HEK293 (cell line): ENCODE data around the gene SDE2.

Experiments
- CTCF ChIA-PET: fragments of 350-600 bp; formaldehyde crosslinking; extraction: SDS; loops from one replicate; lab custom pipeline; 2021; ENCODE audit warnings: antibody characterized with exemption; lab: Yijun Ruan, JAX
- POLR2A ChIA-PET: fragments of 300-600 bp; formaldehyde crosslinking; extraction: SDS; loops from one replicate; lab custom pipeline; 2020; ENCODE audit warnings: antibody characterized with exemption, inconsistent platforms; lab: Yijun Ruan, JAX
- H3K27ac ChIP-seq: fragments of 200-500 bp; sonication (Bioruptor generic); 2 replicates; pipeline ENCODE4 v1.5.1; 2014; ENCODE audit warnings: low read depth, low read length, control low read depth, inconsistent platforms; ENCODE audit errors: extremely low read depth
- H3K36me3 ChIP-seq, 2 experiments: fragments of 200-500 bp in 1 of 2; sonication (Bioruptor generic) in 1 of 2; 1 replicate in 1 of 2; 2 replicates in 1 of 2; pipeline ENCODE4 v1.5.1; 2014 to 2017; ENCODE audit warnings: inconsistent platforms in 2 of 2, low read length in 2 of 2; ENCODE audit not compliant: control insufficient read depth in 2 of 2, insufficient read depth in 1 of 2
- H3K4me1 ChIP-seq: fragments of 200-500 bp; sonication (Bioruptor generic); 2 replicates; pipeline ENCODE4 v1.5.1; 2014; ENCODE audit warnings: mild to moderate bottlenecking, low read length, inconsistent platforms; ENCODE audit not compliant: control insufficient read depth, insufficient read depth
- H3K4me3 ChIP-seq: 2 replicates; pipeline ENCODE4 v1.5.1; 2011; ENCODE audit warnings: low read depth, mild to moderate bottlenecking, control low read depth, low read length, moderate library complexity
- H3K9me3 ChIP-seq: fragments of 200-500 bp; sonication (Bioruptor generic); 2 replicates; pipeline ENCODE4 v1.5.1; 2014; ENCODE audit warnings: low read depth, low read length, inconsistent platforms; ENCODE audit not compliant: control insufficient read depth, insufficient read depth
- BCL11B ChIP-seq: fragments of 450-650 bp; formaldehyde crosslinking; IDR thresholded peaks from 2 replicates; pipeline ENCODE4 v1.5.1; 2016; ENCODE audit warnings: low read depth, missing biosample characterization, missing genetic modification characterization
- EGR2 ChIP-seq: fragments of 450-650 bp; formaldehyde crosslinking; IDR thresholded peaks from 2 replicates; pipeline ENCODE4 v1.5.1; 2016; ENCODE audit warnings: low read depth, missing biosample characterization, missing genetic modification characterization
- GLI4 ChIP-seq: fragments of 450-650 bp; formaldehyde crosslinking; IDR thresholded peaks from 2 replicates; pipeline ENCODE4 v1.5.1; 2016; ENCODE audit warnings: missing biosample characterization, missing genetic modification characterization
- GLIS2 ChIP-seq: fragments of 450-650 bp; formaldehyde crosslinking; IDR thresholded peaks from 2 replicates; pipeline ENCODE4 v1.5.1; 2016; ENCODE audit warnings: missing biosample characterization, missing genetic modification characterization
- KLF1 ChIP-seq: fragments of 450-650 bp; formaldehyde crosslinking; IDR thresholded peaks from 2 replicates; pipeline ENCODE4 v1.5.1; 2016; ENCODE audit warnings: missing biosample characterization, missing genetic modification characterization
- KLF8 ChIP-seq: fragments of 450-650 bp; formaldehyde crosslinking; IDR thresholded peaks from 2 replicates; pipeline ENCODE4 v1.5.1; 2016; ENCODE audit warnings: missing biosample characterization, missing genetic modification characterization
- SCRT1 ChIP-seq: fragments of 450-650 bp; formaldehyde crosslinking; IDR thresholded peaks from 2 replicates; pipeline ENCODE4 v1.5.1; 2016; ENCODE audit warnings: missing biosample characterization, missing genetic modification characterization, borderline replicate concordance
- SETDB1 ChIP-seq: IDR thresholded peaks from one replicate; pipeline ENCODE4 v1.6.1; 2017; ENCODE audit warnings: mild to moderate bottlenecking, low read length, moderate library complexity, mixed read lengths; ENCODE audit not compliant: insufficient read length
- ZBTB8A ChIP-seq: fragments of 450-650 bp; formaldehyde crosslinking; IDR thresholded peaks from 2 replicates; pipeline ENCODE4 v1.5.1; 2016; ENCODE audit warnings: missing biosample characterization, missing genetic modification characterization
- ZNF140 ChIP-seq: fragments of 450-650 bp; formaldehyde crosslinking; IDR thresholded peaks from 2 replicates; pipeline ENCODE4 v1.5.1; 2016; ENCODE audit warnings: missing biosample characterization, missing genetic modification characterization
- ZNF221 ChIP-seq: fragments of 450-650 bp; formaldehyde crosslinking; IDR thresholded peaks from 2 replicates; pipeline ENCODE4 v1.5.1; 2017; ENCODE audit warnings: missing biosample characterization, missing genetic modification characterization, borderline replicate concordance
- ZNF324 ChIP-seq: fragments of 450-650 bp; formaldehyde crosslinking; IDR thresholded peaks from 2 replicates; pipeline ENCODE4 v1.5.1; 2016; ENCODE audit warnings: missing biosample characterization, missing genetic modification characterization
- ZNF366 ChIP-seq: fragments of 450-650 bp; formaldehyde crosslinking; conservative IDR thresholded peaks from 2 replicates; pipeline ENCODE4 v1.5.1; 2016; ENCODE audit warnings: missing biosample characterization, missing genetic modification characterization
- ZNF423 ChIP-seq: fragments of 450-650 bp; formaldehyde crosslinking; IDR thresholded peaks from 2 replicates; pipeline ENCODE4 v1.5.1; 2016; ENCODE audit warnings: missing biosample characterization, missing genetic modification characterization
- ZNF561 ChIP-seq: fragments of 450-650 bp; IDR thresholded peaks from 2 replicates; pipeline ENCODE4 v1.5.1; 2018; ENCODE audit warnings: missing biosample characterization, missing genetic modification characterization, borderline replicate concordance
- ZNF776 ChIP-seq: fragments of 450-650 bp; formaldehyde crosslinking; IDR thresholded peaks from 2 replicates; pipeline ENCODE4 v1.5.0; 2017; ENCODE audit warnings: missing biosample characterization, missing genetic modification characterization, borderline replicate concordance
- ZNF785 ChIP-seq: fragments of 450-650 bp; formaldehyde crosslinking; IDR thresholded peaks from 2 replicates; pipeline ENCODE4 v1.5.1; 2016; ENCODE audit warnings: missing biosample characterization, missing genetic modification characterization
- ZNF791 ChIP-seq: fragments of 450-650 bp; formaldehyde crosslinking; IDR thresholded peaks from 2 replicates; pipeline ENCODE4 v1.5.1; 2016; ENCODE audit warnings: missing biosample characterization, missing genetic modification characterization
- ZNF837 ChIP-seq: fragments of 450-650 bp; formaldehyde crosslinking; IDR thresholded peaks from 2 replicates; pipeline ENCODE4 v1.5.1; 2016; ENCODE audit warnings: missing biosample characterization, missing genetic modification characterization
- ZXDB ChIP-seq: fragments of 450-650 bp; formaldehyde crosslinking; IDR thresholded peaks from 2 replicates; pipeline ENCODE4 v1.5.1; 2016; ENCODE audit warnings: missing biosample characterization, missing genetic modification characterization
- TF ChIP-seq, protein P1 (sequence below): fragments of 450-650 bp; IDR thresholded peaks from 2 replicates; pipeline ENCODE4 v1.5.1; 2018; ENCODE audit warnings: missing biosample characterization, mild to moderate bottlenecking, missing genetic modification characterization
- TF ChIP-seq, protein P2 (sequence below): fragments of 450-650 bp; formaldehyde crosslinking; IDR thresholded peaks from 2 replicates; pipeline ENCODE4 v1.5.1; 2016; ENCODE audit warnings: missing biosample characterization, missing genetic modification characterization
- TF ChIP-seq, protein P3 (sequence below): fragments of 450-650 bp; formaldehyde crosslinking; IDR thresholded peaks from 2 replicates; pipeline ENCODE4 v1.5.1; 2016; ENCODE audit warnings: missing biosample characterization, missing genetic modification characterization
- TF ChIP-seq, protein P4 (sequence below): fragments of 450-650 bp; formaldehyde crosslinking; IDR thresholded peaks from 2 replicates; pipeline ENCODE4 v1.5.1; 2016; ENCODE audit warnings: missing biosample characterization, missing genetic modification characterization

The SDE2 gene

DNA sequence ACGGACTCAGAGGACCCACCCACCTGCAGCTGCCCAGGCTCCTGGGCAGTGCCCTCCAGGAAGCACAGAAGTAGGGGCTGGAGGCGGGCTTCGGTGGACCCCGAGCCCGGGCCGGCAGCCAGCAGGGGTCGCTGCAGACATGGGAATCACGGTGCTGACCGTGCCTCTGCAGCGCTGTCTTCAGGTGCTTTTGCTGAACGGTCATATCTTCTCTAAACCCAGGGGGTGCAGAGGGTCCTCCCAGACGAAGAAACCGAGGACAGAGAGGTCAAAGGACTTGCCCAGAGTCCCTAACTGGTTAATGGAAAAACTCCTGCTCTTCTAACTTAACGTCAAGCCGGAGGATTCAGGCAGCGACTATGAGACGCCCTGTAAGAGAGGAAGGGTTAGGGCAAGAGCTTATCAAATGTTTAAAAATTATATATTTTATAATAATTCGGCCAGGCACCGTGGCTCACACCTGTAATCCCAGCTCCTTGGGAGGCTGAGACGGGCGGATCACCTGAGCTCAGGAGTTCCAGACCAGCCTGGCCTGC lies 36.6 kb downstream of the SDE2 start (continued):
- TF ChIP-seq KLF8 (tag by site-specific recombination) (peak; percentile 47; the same call in 1 of the 2 replicates), ZXDB (tag by site-specific recombination) (0 out of 2 replicates have a peak, but pooled peaks have one; percentile 31), ZNF776 (tag by site-specific recombination) (no peak), SCRT1 (peak; percentile 59; the same call in 1 of the 2 replicates), BCL11B (0 out of 2 replicates have a peak, but pooled peaks have one; percentile 55), GLIS2 (tag by site-specific recombination) (peak; percentile 9; the same call in 1 of the 2 replicates), ZNF324 (tag by site-specific recombination) (0 out of 2 replicates have a peak, but pooled peaks have one; percentile 21), EGR2 (0 out of 2 replicates have a peak, but pooled peaks have one; percentile 11), ZNF561 (peak; percentile 92; the same call in 1 of the 2 replicates), ZBTB8A (tag by site-specific recombination) (peak; percentile 60), ZNF423 (tag by site-specific recombination) (0 out of 2 replicates have a peak, but pooled peaks have one; percentile 23), KLF1 (no peak), ZNF221 (tag by site-specific recombination) (no peak), ZNF785 (tag by site-specific recombination) (peak; percentile 88)
- TF ChIP-seq, protein P1, sequence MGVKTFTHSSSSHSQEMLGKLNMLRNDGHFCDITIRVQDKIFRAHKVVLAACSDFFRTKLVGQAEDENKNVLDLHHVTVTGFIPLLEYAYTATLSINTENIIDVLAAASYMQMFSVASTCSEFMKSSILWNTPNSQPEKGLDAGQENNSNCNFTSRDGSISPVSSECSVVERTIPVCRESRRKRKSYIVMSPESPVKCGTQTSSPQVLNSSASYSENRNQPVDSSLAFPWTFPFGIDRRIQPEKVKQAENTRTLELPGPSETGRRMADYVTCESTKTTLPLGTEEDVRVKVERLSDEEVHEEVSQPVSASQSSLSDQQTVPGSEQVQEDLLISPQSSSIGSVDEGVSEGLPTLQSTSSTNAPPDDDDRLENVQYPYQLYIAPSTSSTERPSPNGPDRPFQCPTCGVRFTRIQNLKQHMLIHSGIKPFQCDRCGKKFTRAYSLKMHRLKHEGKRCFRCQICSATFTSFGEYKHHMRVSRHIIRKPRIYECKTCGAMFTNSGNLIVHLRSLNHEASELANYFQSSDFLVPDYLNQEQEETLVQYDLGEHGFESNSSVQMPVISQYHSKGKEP (tag by site-specific recombination), result no peak
- TF ChIP-seq, protein P2, sequence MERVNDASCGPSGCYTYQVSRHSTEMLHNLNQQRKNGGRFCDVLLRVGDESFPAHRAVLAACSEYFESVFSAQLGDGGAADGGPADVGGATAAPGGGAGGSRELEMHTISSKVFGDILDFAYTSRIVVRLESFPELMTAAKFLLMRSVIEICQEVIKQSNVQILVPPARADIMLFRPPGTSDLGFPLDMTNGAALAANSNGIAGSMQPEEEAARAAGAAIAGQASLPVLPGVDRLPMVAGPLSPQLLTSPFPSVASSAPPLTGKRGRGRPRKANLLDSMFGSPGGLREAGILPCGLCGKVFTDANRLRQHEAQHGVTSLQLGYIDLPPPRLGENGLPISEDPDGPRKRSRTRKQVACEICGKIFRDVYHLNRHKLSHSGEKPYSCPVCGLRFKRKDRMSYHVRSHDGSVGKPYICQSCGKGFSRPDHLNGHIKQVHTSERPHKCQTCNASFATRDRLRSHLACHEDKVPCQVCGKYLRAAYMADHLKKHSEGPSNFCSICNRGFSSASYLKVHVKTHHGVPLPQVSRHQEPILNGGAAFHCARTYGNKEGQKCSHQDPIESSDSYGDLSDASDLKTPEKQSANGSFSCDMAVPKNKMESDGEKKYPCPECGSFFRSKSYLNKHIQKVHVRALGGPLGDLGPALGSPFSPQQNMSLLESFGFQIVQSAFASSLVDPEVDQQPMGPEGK, result peak; percentile 59
- TF ChIP-seq, protein P3, sequence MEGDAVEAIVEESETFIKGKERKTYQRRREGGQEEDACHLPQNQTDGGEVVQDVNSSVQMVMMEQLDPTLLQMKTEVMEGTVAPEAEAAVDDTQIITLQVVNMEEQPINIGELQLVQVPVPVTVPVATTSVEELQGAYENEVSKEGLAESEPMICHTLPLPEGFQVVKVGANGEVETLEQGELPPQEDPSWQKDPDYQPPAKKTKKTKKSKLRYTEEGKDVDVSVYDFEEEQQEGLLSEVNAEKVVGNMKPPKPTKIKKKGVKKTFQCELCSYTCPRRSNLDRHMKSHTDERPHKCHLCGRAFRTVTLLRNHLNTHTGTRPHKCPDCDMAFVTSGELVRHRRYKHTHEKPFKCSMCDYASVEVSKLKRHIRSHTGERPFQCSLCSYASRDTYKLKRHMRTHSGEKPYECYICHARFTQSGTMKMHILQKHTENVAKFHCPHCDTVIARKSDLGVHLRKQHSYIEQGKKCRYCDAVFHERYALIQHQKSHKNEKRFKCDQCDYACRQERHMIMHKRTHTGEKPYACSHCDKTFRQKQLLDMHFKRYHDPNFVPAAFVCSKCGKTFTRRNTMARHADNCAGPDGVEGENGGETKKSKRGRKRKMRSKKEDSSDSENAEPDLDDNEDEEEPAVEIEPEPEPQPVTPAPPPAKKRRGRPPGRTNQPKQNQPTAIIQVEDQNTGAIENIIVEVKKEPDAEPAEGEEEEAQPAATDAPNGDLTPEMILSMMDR, result peak; percentile 84
- TF ChIP-seq, protein P4, sequence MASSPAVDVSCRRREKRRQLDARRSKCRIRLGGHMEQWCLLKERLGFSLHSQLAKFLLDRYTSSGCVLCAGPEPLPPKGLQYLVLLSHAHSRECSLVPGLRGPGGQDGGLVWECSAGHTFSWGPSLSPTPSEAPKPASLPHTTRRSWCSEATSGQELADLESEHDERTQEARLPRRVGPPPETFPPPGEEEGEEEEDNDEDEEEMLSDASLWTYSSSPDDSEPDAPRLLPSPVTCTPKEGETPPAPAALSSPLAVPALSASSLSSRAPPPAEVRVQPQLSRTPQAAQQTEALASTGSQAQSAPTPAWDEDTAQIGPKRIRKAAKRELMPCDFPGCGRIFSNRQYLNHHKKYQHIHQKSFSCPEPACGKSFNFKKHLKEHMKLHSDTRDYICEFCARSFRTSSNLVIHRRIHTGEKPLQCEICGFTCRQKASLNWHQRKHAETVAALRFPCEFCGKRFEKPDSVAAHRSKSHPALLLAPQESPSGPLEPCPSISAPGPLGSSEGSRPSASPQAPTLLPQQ (tag by site-specific recombination), result 0 out of 2 replicates have a peak, but pooled peaks have one; percentile 39

DNA sequence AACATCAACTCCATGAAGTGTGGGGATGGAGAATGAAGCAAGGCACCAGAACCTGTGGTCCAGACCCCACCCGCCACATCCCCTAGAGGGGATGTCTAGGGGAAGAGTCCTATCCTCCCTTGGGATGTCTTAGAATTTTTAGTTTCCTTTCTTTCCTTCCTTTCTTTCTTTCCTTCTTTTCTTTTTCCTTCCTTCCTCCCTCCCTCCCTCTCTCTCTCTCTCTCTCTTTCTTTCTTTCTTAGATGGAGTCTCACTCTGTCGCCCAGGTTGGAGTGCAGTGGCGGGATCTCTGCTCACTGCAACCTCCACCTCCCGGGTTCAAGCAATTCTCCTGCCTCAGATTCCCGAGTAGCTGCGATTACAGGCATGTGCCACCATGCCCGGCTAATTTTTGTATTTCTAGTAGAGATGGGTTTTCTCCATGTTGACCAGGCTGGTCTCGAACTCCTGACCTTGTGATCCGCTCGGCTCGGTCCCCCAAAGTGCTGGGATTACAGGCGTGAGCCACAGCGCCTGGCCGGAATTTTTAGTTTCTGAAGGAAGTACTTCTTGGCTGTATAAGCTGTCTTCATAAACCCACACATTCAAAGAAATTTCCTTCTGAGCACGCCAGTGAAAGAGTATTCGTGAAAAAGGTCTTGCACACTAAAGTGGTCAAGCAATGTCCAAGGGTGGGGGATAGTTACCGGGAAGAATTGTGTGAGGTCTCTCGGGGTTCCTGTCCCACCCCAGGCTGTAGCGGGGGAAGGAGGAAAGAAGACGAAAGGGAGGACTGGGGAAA lies 37.3 kb downstream of the SDE2 start:
- no peaks in the 10 kb centered on the region for H3K9me3 ChIP-seq
- H3K36me3 ChIP-seq, result no peaks in the 10 kb centered on the region
- H3K27ac ChIP-seq, result no peak overlapping the region
- CTCF ChIA-PET, result interaction anchor here (0.6 to 4.8 kb wide), 29 partner anchors 8 to 655 kb away, joined by 3 to 48 read pairs (median 5); partner anchors contain the start of genes LEFTY2, PYCR2, SRP9 and TMEM63A
- H3K4me1 ChIP-seq, result no peaks in the 10 kb centered on the region
- no peak overlapping the region for H3K4me3 ChIP-seq
- 0 out of 2 replicates have a peak, but pooled peaks have one; percentile 48 for TF ChIP-seq GLI4
- TF ChIP-seq ZNF140 (tag by site-specific recombination), result no peak
- no peak for TF ChIP-seq ZNF791 (tag by site-specific recombination)
- TF ChIP-seq SETDB1, result no peak
- TF ChIP-seq ZNF837 (tag by site-specific recombination), result no peak
- TF ChIP-seq ZNF366, result peak; percentile 96
- POLR2A ChIA-PET, result interaction anchor here (2.2 kb wide), 1 partner anchor 38 kb away, joined by 7 read pairs; the partner anchor contains the start of gene PYCR2
